22Rv1 (cell line): ENCODE data around the gene SH3RF3.
"Not testable (repeated sequence)": the region's sequence is repeated elsewhere in the genome, so short reads cannot be mapped to it uniquely, and the experiment has no call there.

ENCODE experiments used
- H3K27ac ChIP-seq: fragments of 450-650 bp; 2 replicates; pipeline ENCODE4 v1.5.1; 2017
- CTCF ChIP-seq: fragments of 450-650 bp; IDR thresholded peaks from 2 replicates; pipeline ENCODE4 v1.5.1; 2017; ENCODE audit warnings: mild to moderate bottlenecking
- ZFX ChIP-seq: fragments of 450-650 bp; IDR thresholded peaks from 2 replicates; pipeline ENCODE4 v1.6.1; 2017; ENCODE audit warnings: antibody characterized with exemption, borderline replicate concordance

Gene SH3RF3

GRCh38 chr2:109222825-109223471, 93.9 kb downstream of the SH3RF3 start:
- TF ChIP-seq ZFX (no peak), CTCF (0 out of 2 replicates have a peak, but pooled peaks have one; percentile 11)
- no peak overlapping the region for H3K27ac ChIP-seq

- TF ChIP-seq ZFX, result no peak
- TF ChIP-seq CTCF, result no peak
- no peak overlapping the region for H3K27ac ChIP-seq
These were observed 94.5 kb downstream of the SH3RF3 start for GRCh38 chr2:109223490-109223889.

- not testable (repeated sequence) for H3K27ac ChIP-seq
These were observed 95.3 kb downstream of the SH3RF3 start for GRCh38 chr2:109224341-109224740.

GRCh38 chr2:109225170-109225782, 96.3 kb downstream of the SH3RF3 start:
- no peak for TF ChIP-seq ZFX
- TF ChIP-seq CTCF, result no peak
- no peak overlapping the region for H3K27ac ChIP-seq

- H3K27ac ChIP-seq, result no peak overlapping the region
- TF ChIP-seq CTCF, result no peak
- TF ChIP-seq ZFX, result no peak
These were observed 97.1 kb downstream of the SH3RF3 start for GRCh38 chr2:109226128-109226527.

GRCh38 chr2:109226622-109227021, 97.6 kb downstream of the SH3RF3 start:
- H3K27ac ChIP-seq, result no peak overlapping the region
- TF ChIP-seq CTCF, result no peak
- no peak for TF ChIP-seq ZFX

GRCh38 chr2:109229094-109229675, 100.2 kb downstream of the SH3RF3 start:
- no peak for TF ChIP-seq ZFX
- no peak for TF ChIP-seq CTCF
- H3K27ac ChIP-seq, result no peak overlapping the region

- H3K27ac ChIP-seq, result no peak overlapping the region
- TF ChIP-seq ZFX, result no peak
- TF ChIP-seq CTCF, result no peak
These were observed 102.0 kb downstream of the SH3RF3 start for GRCh38 chr2:109230941-109231420.
